HepG2 (cell line): Measurements from ENCODE around the gene TXNL4B. TPM values are rescaled to one million over a fixed set of nuclear protein-coding genes. Genes with fewer than 3 reads are reported as not detected.
"Not testable (repeated sequence)": the region's sequence is repeated elsewhere in the genome, so short reads cannot be mapped to it uniquely, and the experiment has no call there.

ENCODE experiments used
- BCL6 ChIP-seq: IDR thresholded peaks from 2 replicates; pipeline ENCODE4 v1.6.1; 2016; ENCODE audit warnings: missing genetic modification reagents, missing compliant biosample characterization
- CREM ChIP-seq, 2 experiments: sonication (generic) in 1 of 2; formaldehyde crosslinking in 1 of 2; IDR thresholded peaks; 2 replicates each; pipeline versions ENCODE4 v1.4.0 to v1.6.1; 2016 to 2020; ENCODE audit warnings: antibody characterized with exemption in 1 of 2, mild to moderate bottlenecking in 1 of 2, missing genetic modification reagents in 1 of 2
- GATAD1 ChIP-seq: IDR thresholded peaks from 2 replicates; pipeline ENCODE4 v1.6.1; 2016; ENCODE audit warnings: missing genetic modification reagents, missing compliant biosample characterization
- GATAD2A ChIP-seq: IDR thresholded peaks from 2 replicates; pipeline ENCODE4 v1.6.1; 2016
- GFI1 ChIP-seq: sonication (generic); formaldehyde crosslinking; IDR thresholded peaks from 2 replicates; pipeline ENCODE4 v1.5.0; 2020; ENCODE audit warnings: missing genetic modification reagents, mild to moderate bottlenecking, borderline replicate concordance
- HMGXB4 ChIP-seq, 2 experiments: sonication (generic) in 1 of 2; formaldehyde crosslinking in 1 of 2; IDR thresholded peaks; 2 replicates each; pipeline versions ENCODE4 v1.4.0 to v1.6.1; 2018 to 2020; ENCODE audit warnings: missing genetic modification reagents in 2 of 2, borderline replicate concordance in 1 of 2, low read depth in 1 of 2, mild to moderate bottlenecking in 1 of 2, missing biosample characterization in 1 of 2
- HNF4A ChIP-seq: sonication (generic); formaldehyde crosslinking; IDR thresholded peaks from 2 replicates; pipeline ENCODE4 v1.4.0; 2020; ENCODE audit warnings: missing genetic modification reagents
- NR2F1 ChIP-seq, 2 experiments: fragments of 450-650 bp in 1 of 2; formaldehyde crosslinking in 1 of 2; IDR thresholded peaks; 2 replicates each; pipeline versions ENCODE4 v1.5.0 to v1.6.1; 2016 to 2020; ENCODE audit warnings: mild to moderate bottlenecking in 1 of 2, missing compliant biosample characterization in 1 of 2, missing genetic modification reagents in 1 of 2, moderate library complexity in 1 of 2
- ZNF574 ChIP-seq: sonication (generic); formaldehyde crosslinking; IDR thresholded peaks from 2 replicates; pipeline ENCODE4 v1.4.0; 2020; ENCODE audit warnings: missing genetic modification reagents
- polyA plus RNA-seq, 8 experiments: library from polyadenylated mRNA; depleted of rRNA in 3 of 8; stranded (reverse) in 7 of 8; unstranded in 1 of 8; fragments of >200 nt; fragmentation: Illumina TruSeq in 4 of 8; extraction: Trizol in 4 of 8; gene quantifications; 2 replicates each; pipeline versions ENCODE4 v1.2.1 to v1.2.3, GENCODE V29; 2011 to 2016; ENCODE audit warnings: low read depth in 4 of 8, missing spikeins in 1 of 8, mixed read lengths in 1 of 8; ENCODE audit not compliant: insufficient read depth in 1 of 8
- total RNA-seq, 5 experiments: library from RNA; depleted of rRNA; stranded (reverse); fragments of >200 nt; fragmentation: Illumina TruSeq; extraction: Trizol; gene quantifications; 2 replicates each; pipeline ENCODE4 v1.2.3, GENCODE V29; 2016; ENCODE audit warnings: low read depth in 1 of 5
- TF ChIP-seq, protein P1 (sequence below): IDR thresholded peaks from 2 replicates; pipeline ENCODE4 v1.6.1; 2016; ENCODE audit warnings: missing genetic modification reagents, missing compliant biosample characterization

Gene TXNL4B
- total and polyA plus RNA-seq, 2 of the 13 experiments (the other 11 are each of a cell fraction or from before 2014, with no cell fraction given): 17.4 to 18.3 TPM

- TF ChIP-seq ZNF574 (CRISPR knock-in tag) (peak; percentile 70), NR2F1 (CRISPR knock-in tag; IDR thresholded peaks at IDR 0.05) (peak in 1 of 2 experiments; percentile 29; a peak in 1 of 4 replicates), GATAD2A (CRISPR knock-in tag) (peak; percentile 85; the same call in 1 of the 2 replicates), GATAD1 (CRISPR knock-in tag) (0 out of 2 replicates have a peak, but pooled peaks have one; percentile 47), GFI1 (CRISPR knock-in tag) (0 out of 2 replicates have a peak, but pooled peaks have one; percentile 25), HMGXB4 (CRISPR knock-in tag; IDR thresholded peaks at IDR 0.05; ENCODE audit: borderline replicate concordance in 1 of 2, low read depth in 1 of 2) (peak in 1 of 2 experiments; percentile 57; a peak in 1 of 4 replicates), HNF4A (peak; percentile 82), BCL6 (CRISPR knock-in tag) (peak; percentile 84), CREM (IDR thresholded peaks at IDR 0.05) (peak; percentile 65)
- TF ChIP-seq, protein P1, sequence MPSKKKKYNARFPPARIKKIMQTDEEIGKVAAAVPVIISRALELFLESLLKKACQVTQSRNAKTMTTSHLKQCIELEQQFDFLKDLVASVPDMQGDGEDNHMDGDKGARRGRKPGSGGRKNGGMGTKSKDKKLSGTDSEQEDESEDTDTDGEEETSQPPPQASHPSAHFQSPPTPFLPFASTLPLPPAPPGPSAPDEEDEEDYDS (CRISPR knock-in tag): peak; percentile 46; the same call in 1 of the 2 replicates
- not testable (repeated sequence) for TF ChIP-seq CREM (CRISPR knock-in tag; IDR thresholded peaks at IDR 0.05)
Observed at GRCh38 chr16:72054254-72054847, 39.1 kb downstream of the TXNL4B start, which contains the start of gene HP (continued).
